ENCODE results near the gene SPACA6.
"Not testable (repeated sequence)": the region's sequence is repeated elsewhere in the genome, so short reads cannot be mapped to it uniquely, and the experiment has no call there.

SPACA6 gene

DNA sequence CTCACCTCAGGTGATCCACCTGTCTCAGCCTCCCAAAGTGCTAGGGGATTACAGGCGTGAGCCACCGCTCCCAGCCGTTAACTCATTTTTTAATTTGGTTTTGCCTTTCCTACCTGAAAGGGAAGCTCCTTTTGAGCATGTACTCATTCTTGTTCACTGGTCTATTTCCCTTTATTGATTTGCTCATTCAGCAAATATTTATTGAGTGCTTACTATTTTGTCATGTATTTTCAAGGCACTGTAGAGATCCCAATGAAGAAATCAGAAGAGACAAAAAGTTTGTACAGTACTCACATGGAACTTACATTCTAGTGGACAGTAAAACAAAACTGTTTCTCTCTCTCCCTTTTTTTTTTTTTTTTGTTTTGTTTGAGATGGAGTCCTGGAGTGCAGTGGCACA is 13.8 kb downstream of the SPACA6 start:
- no peak for DNase-seq

DNA sequence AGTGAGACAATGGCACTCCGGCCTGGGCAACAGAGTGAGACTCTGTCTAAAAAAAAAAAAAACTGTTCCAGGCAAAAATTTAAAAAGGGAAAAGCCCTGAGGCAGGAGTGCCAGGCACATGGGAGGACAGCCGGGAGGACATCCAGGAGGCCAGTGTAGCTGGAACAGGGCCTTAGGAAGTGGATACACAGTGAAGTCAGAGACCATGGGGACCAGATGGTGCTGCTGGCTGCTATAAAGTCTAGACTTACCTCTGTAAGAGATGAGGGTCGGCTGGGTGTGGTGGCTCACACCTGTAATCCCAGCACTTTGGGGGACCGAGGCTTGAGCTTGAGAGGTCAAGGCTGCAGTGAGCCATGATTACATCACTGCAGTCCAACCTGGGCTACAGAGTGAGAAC is 15.7 kb downstream of the SPACA6 start:
- DNase-seq, result no peak

DNA sequence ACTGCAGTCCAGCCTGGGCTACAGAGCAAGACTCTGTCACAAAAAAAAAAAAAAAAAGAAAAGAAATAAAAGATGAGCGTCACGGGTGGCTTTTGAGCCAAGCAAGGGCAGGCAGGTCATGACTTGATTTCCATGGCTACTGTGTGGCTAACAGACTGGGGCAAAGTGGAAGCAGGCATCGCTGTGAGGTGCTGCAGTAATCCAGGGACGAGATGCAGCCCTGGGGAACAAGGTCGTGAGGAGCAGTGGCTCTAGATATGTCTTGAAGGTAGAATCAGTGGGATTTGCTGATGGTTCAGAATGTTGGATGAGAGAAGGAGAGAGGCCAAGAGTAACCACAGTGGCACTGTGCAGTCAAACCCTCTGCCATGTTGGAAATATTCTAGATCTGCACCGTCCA is 16.4 kb downstream of the SPACA6 start:
- no peak for DNase-seq

DNA sequence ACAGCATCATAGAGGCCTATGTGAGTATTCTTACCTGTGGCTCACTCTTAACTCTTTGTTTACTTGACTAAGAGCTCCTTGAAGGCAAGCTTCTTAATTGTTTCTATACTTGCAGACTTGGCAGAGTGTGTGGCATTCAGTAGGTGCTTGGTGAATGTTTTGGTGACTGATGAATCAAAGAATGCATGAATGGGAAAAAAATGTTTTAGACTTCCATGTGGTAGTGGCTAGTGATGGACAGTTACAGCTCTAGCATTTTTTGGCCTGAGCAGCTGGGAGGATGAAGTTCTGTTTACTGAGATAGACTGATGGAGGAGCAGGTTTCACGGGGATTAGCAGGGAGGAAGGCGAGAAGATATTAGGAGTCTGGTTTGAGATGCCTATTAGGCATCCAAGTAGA is 17.0 kb downstream of the SPACA6 start:
- no peak for DNase-seq

DNA sequence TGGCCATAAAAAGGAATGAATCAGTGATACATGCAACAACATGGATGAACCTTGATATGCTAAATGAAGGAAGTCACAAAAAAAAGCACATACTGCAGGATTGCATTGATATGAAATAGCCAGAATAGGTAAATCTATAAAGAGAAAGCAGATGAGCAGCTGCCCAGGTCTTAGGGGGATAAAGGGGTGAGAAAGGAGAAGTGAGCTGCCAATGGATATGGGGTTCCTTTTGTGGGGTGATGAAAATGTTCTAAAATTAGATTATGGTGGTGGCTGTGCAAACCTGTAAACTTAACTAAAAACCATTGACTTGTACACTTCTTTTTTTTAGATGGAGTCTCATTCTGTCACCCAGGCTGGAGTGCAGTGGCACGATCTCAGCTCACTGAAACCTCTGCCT is 18.6 kb downstream of the SPACA6 start:
- no peak for DNase-seq

DNA sequence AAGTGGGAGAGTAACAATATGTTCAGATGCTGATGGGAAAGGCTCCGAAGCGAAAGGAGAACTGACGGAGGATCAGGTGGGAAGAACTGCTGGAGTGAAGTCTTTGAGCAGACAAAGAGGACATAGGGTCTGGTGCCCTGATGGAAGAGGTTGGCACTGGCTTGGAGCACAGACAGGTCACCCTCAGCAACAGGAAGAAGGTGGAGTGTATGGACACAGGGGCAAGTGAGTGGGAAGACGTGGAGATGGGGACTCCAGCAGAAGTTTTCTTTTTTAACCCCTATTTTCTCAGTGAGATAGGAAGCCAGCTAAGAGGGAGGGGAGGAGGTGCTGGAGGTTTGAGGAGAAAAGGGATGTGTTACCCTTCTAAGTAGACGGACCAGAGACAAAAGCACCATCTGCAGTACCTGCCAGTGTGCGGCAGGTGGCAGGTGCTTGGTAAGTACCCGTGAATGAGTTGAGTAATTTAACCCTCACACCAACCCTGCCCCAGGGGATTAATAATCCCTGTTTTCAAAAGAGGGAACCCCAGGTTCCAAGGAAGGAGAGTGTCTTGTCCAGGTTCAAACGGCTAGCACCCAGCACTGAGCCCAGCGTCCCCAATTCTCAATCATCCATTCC is 19.4 kb downstream of the SPACA6 start:
- DNase-seq, result no peak

DNA sequence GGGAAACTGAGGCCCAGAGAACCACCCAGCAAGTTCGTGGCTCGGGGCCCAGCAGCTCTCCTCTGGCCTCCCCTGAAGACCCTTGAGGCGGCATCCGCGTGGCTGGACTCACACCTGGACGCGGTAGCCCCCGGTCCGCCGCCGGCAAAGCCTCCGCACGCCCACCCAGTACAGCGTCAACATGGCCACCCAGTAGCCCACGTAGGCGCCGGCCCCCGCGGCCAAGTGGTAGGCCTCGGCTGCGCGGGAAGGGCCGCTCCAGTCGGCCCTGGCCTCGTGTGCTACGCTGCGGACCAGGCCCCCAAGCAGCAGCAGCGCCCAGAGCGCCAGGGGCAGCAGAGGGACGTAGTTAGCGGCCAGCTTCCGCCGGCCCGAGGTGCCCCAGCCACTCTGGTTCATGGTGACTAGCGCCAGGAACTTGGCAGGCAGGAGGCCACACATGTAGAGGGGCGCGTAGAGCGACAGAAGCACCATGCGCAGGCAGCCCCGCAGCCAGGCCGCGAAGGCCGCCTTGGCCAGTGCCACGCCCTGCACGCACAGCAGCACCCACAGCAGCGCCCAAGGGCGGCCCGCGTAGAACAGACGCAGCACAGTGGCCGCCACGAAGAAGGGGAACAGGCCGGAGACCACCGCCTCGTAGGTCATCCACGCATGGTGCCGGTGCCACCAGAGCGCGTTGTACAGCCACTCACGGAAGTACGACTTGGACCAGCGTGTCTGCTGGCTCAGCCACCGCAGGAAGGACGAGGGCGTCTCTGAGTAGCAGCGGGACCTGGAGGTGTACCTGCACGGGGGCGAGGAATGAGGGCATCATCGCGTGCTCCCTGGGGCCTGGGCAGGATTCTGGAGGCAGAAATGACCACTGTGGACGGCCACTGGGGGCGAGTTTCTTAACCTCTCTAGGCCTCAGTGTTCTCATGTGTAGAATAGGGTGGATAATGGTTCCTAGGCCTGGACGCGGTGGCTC is 20.5 kb downstream of the SPACA6 start:
- DNase-seq, result no peak

DNA sequence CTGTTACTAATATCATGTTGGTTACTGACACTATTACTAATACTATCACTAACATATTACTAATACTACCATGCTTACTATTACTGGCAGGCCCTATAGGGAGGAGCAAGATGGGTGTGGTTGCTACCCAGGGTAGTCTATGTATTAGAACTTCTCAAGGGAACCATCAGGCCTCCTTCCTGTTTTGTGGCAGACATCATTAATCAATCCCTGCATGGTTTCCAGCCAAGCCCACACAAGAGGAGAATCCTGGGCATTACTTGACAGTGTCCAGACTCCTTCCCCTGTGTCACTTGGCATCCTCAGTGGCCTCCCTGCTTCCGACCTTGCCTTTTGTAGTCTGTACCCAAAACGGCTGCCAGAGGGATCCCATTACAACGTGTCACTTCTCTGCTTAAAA is 21.7 kb downstream of the SPACA6 start:
- peak; percentile 67 for DNase-seq

DNA sequence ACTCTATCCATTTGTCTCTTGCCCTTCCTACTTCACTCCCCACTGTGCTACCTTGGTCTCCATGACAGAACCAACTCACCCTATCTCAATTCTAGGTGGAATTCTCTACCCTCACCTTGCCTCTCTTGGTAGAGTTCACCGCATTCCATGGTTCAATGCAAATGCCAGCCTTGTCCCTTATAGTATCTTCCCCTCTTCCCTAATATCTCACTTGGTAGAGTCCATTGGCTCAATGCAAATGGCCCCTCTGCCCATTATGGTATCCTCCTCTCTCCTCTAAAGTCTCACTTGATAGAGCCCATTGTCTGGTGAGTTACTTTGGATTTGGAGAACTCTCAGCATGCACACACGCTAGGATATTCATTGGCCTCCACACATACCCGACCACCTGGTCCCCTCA is 22.7 kb downstream of the SPACA6 start:
- no peak for DNase-seq

DNA sequence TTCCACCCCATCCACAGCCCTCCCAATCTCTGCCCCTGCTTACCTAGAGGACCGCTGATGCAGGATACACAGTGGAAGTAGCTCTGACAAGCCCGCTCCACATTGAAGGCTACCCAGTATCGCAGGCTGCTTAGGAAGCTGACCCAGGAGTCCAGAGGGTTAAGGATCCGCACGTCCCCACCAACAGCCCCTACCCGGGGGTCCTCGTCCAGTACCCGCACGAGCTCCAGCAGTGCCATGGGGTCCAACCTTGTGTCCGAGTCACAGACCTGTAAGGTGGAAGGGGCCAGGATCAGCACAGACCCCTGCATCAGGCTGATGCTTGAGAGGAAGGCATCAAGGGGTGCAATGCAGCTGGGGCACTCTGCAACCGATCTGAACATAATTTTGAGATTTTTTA is 23.8 kb downstream of the SPACA6 start:
- DNase-seq, result no peak

DNA sequence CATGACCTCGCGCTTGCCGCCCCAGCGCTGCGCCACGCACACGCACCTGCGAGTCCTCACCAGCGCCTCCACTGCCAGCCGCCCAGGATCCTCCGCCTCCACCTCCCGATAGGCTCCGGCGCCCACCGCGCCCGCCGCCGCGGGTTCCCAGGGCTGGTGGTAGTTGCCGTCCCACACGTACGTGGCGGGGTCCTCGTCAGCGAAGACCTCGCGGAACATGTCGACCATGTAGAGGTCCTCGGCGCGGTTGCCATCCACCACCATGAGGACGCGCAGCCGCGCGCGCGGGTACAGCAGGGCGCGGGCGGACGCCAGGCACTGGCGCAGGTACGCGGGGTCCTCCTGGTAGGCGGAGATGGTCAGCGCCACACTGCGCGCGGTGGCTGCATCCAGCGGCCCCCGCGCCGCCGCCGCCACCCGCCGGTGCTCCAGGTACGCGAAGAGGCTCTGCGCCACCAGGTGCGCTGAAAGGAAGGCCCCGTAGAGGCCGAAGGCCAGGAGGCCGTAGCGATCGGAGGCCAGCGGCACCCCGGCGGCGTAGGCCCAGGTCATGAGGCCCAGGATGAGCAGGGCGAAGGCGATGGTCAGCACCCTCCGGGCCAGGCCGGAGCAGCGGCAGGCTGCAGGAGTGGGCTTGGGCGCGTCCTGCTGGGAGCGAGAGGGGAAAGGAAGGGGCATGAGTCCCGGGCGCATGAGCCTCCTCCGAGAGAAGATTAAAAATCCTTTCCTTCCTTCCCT is 26.3 kb downstream of the SPACA6 start:
- DNase-seq, result no peak

DNA sequence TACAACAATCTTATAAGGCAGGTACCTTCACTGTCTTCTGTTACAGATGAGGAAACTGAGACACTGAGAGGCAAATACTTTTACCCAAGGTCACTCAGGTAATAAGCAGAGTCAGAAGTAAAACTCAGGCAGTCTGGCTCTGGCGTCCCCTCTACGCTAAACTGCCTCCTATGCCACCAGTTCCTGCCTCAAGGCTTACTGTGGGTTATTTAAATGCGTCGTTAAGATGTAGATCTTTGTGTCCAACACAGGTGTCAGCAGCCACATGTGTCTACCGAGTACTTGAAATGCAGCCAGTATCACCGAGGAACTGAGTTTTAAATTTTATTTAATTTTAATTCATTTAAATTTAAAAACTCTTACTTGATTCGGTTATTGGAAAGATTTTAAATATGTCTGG is 28.8 kb downstream of the SPACA6 start:
- no peak for DNase-seq

DNA sequence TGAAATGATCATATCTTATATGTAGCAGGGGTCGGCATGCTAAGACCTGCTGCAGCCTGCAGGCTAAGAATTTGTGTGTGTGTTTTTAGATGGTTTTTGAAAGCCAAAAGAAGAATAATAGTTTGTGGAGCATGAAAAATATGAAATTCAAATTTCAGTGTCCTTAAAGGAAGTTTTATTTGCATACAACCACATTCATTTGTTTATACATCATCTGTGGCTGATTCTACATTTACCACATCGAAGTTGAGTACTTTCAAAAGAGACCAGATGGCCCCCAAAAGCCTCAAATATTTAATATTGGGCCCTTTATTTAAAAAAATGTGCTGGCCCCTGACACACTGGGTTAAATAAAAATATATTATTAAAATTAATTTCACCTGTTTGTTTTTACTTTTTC is 29.4 kb downstream of the SPACA6 start:
- no peak for DNase-seq

DNA sequence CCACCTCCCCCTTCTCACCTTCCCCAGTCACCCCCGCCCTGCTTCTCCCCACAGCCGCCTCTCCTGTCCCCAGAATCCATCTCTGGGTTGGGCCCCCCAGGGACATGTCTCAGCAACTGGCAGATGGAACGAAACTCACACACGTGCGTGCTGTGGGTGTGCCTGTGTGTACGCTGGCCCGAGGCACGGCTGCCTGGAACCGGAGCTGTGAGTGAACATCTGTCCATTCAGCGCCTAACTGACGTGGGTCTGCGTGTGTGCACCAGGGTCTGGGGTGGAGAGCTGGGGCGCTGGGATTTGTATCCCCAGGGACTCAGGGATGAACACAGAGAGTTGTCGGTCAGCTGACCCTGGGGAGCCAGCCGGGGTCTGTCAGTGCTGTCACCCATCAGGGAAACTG is 31.4 kb downstream of the SPACA6 start:
- no peak for DNase-seq

DNA sequence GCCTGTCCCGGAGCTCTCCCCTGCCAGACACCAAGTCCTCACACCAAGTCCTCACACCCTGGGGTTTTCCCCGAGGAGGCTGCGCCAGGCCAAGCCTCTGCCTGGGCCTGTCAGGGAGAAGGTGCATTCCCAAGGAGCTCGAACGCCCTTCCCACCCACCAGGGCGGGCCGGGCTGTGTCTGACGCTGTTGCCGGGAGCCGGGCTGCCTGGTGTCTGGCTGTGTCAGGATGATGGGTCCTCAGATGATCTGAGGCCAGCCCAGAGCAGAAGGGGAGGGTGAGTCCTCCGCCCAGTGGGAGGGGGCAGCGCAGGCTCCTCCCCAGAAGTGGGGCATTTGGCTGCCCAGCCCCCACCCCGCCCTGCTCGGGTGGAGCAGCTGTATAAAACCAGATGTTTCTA is 32.9 kb downstream of the SPACA6 start:
- DNase-seq, result peak; percentile 44

DNA sequence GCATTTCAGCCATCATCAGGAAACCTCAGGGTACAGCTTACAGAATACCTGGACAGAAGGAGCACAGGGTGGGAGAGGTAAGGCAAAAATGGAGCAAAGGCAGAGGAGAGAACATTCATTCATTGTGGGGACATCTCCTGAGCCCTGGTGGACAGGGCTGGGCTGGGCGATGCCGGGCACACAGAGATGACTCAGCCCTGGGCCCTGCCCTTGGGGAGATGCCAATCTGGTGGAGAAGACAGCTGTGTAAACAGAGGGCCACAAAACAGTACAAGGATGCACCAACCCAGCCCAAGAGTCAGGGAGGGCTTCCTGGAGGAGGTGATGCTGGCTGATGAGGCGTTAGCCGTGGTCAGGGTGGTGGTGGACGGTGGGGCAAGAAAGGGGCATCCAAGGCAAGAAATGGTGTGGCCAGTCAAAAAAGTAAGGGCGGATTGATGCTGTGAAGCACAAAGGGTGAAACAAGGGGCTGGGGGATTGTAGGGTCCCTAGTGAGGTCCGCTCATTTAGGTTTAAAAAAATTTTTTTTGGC is 34.3 kb downstream of the SPACA6 start:
- no peak for DNase-seq

DNA sequence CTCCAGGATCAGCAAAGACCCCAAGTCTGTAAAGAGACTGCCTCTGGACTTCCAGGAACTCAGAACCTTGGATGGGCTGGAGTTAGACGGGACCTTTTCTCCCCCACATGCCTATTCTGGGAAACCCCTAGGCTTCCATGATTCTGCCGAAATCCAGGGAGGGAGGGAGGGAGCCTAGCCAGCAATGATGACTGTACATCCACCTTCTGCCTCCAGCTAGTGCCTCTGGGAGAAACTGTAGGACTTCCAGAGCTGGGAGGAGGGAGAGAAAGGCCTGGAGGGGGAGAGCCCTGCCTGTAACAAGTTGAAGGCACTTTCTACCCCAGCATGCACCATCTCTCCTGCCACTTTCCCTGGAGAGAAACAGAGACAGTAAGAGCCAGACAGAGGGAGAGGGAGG is 36.7 kb downstream of the SPACA6 start:
- DNase-seq, result no peak

DNA sequence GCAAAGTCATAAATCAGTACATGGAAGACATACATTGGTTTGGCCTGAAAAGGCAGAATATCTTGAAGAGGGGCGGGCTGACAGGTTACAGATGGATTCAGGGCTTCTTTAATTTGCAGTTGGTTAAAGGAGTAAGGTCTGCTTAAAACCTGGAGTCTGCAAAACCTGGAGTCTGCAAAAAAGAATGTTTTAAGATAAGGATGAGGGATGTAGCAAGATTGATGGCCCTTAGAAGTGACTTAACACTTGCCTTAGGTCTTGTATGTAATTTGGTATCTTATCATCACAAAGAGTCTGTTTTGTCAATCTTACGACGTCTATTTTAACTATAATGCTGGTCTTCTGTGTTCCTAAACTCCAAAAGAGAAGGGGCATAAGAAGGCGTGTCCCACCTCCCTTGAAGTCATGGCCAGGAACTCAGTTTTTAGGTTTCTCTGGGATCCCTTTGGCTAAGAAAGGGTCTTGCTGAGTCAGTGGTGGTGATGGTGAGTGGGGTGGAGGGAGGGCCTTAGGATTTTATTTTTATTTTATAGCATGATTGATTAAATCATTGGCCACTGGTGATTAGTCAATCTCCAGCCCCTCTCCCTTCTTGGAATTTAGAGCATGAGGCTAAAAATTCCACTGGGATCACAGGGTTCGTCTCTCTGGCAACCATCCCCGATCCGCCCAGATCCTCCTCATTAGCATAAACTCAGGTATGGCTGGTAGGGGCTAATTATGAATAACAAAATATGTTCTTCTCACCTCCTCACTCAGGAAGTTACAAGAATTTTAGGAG is 40.8 kb downstream of the SPACA6 start:
- DNase-seq, result no peak

DNA sequence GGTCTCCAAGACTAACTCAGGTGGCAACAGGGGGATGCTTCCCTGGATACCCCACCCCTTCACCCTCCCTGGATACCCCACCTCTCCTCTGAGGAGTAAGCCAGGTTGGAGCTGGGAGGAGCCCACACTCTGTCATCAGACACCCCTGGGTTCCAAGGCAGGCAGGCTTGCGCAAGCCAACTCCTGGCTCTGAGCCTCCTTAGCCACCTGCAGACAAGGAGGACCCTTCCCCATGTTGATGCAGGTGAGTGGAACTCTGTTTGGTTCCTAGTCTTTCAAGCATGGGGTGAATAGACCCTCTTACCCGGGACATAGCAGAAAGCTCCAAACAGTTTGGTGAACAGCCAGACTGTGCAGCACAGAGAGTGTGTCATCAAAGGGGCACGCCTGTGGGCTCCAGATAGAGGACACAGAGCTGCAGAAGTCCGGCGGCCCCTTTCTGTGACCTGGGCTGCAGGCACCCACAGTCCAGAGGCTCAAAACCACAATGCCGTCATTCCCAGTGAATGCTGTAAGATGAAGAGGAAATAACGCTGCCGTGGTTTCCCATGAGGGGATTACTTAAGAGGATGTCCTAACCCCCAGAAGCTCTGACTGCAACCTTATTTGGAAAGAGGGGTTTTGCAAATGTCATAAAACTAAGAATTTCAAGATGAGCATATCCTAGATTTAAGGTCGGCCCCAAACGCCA is 42.8 kb downstream of the SPACA6 start:
- peak; percentile 99 for DNase-seq

DNA sequence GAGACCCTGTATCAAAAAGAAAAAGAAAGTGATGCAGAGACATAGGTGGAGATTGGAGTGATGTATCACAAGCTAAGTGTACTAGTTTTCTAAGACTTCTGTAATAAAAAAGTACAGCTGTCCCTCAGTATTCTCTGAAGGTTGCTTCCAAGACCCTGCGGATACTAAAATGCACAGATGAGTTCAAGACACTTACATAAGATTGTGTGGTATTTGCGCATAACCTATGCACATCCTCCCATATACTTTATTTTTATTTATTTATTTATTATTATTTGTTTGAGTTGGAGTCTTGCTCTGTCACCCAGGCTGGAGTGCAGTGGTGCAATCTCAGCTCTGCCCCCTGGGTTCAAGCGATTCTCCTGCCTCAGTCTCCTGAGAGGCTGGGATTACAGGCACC is 44.3 kb downstream of the SPACA6 start:
- DNase-seq, result no peak

DNA sequence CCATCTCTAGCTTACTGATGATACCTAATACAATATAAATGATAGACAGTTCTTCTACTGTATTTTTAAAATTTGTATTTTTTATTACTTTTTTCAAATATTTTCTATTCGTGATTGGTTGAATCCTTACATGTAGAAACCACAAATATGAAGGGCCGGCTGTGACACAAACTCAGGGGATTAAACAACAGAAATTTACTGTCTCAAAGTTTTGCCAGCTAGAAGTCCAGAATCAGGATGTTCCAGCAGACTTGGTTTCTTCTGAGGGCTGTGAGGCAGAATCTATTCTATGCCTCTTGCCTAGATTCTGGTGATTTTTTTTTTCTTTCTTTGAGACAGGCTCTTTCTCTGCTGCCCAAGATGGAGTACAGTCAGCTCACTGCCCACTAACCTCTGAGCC is 44.8 kb downstream of the SPACA6 start:
- DNase-seq, result no peak

DNA sequence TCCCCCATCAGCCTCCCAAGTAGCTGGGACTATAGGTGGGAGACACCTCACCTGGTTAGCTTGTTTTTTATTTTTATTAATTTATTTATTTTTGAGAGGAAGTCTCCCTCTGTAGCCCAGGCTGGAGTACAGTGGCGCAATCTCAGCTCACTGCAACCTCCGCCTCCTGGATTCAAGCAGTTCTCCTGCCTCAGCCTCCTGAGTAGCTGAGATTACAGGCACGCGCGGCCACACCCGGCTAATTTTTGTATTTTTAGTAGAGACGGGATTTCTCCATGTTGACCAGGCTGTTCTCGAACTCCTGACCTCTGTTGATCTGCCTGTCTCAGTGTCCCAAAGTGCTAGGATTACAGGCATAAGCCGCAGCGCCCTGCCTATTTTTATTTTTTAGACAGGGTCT is 45.4 kb downstream of the SPACA6 start:
- DNase-seq, result not testable (repeated sequence)
